Panc1 (cell line): Measurements from ENCODE around the gene CHCHD3.

Experiments used
- REST ChIP-seq, 2 experiments: IDR thresholded peaks; 2 replicates each; pipeline ENCODE4 v1.6.1; 2011 to 2012; ENCODE audit warnings: low read depth in 2 of 2, control low read depth in 1 of 2, low read length in 1 of 2, mild to moderate bottlenecking in 1 of 2, moderate library complexity in 1 of 2; ENCODE audit not compliant: insufficient read depth in 1 of 2
- TCF7L2 ChIP-seq: IDR thresholded peaks from 2 replicates; pipeline ENCODE4 v1.6.1; 2011; ENCODE audit warnings: mild to moderate bottlenecking, low read depth, low read length, inconsistent platforms
- TF ChIP-seq, protein P1 (sequence below): fragments of 450-650 bp; IDR thresholded peaks from 2 replicates; pipeline ENCODE4 v1.5.1; 2017; ENCODE audit warnings: mild to moderate bottlenecking

DNA sequence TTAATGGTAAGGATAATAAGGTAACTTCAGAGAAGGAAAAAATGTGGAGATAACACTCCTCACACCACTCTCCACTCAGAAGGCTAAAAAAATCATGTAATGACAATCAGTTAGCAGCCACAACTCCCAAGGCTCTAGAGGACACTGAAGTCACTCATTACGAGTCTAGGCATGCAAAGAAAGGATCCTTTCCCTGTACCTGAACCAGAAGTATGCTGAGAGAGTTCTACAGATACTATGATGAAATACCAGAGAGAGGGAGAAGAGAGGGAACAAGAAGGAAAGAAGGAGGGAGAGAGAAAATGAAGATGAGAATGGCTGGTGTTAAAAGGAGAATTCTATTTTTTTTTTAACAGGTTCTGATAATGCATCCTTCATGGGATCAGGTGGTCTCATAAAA lies 281.4 kb downstream of the CHCHD3 start:
- TF ChIP-seq, protein P1, sequence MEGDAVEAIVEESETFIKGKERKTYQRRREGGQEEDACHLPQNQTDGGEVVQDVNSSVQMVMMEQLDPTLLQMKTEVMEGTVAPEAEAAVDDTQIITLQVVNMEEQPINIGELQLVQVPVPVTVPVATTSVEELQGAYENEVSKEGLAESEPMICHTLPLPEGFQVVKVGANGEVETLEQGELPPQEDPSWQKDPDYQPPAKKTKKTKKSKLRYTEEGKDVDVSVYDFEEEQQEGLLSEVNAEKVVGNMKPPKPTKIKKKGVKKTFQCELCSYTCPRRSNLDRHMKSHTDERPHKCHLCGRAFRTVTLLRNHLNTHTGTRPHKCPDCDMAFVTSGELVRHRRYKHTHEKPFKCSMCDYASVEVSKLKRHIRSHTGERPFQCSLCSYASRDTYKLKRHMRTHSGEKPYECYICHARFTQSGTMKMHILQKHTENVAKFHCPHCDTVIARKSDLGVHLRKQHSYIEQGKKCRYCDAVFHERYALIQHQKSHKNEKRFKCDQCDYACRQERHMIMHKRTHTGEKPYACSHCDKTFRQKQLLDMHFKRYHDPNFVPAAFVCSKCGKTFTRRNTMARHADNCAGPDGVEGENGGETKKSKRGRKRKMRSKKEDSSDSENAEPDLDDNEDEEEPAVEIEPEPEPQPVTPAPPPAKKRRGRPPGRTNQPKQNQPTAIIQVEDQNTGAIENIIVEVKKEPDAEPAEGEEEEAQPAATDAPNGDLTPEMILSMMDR = no peak
- TF ChIP-seq TCF7L2 = no peak
- no peak for TF ChIP-seq REST (IDR thresholded peaks at IDR 0.05; ENCODE audit: insufficient read depth in 1 of 2, low read depth in 2 of 2, low read length in 1 of 2)
